Tibial artery (tissue), 4 donors: ENCODE results near the gene COPS6.

Experiments used
- DNase-seq, 2 donors: peaks; one replicate each; pipeline ENCODE4 v3.0.0-alpha.2; 2019
- H3K27ac ChIP-seq, 2 donors: fragments of 200-600 bp; sonication (generic) in 1 of 2; 1 replicate in 1 of 2; 2 replicates in 1 of 2; pipeline ENCODE4 v1.5.1; 2018 to 2019; ENCODE audit warnings: mild to moderate bottlenecking in 1 of 2
- H3K27me3 ChIP-seq, 2 donors: fragments of 200-600 bp; sonication (generic) in 1 of 2; one replicate each; pipeline versions ENCODE4 v1.5.1 to v1.6.0; 2016 to 2019
- H3K36me3 ChIP-seq, 3 donors: fragments of 200-600 bp; sonication (generic) in 2 of 3; one replicate each; pipeline ENCODE4 v1.5.1; 2016 to 2019; ENCODE audit warnings: mild to moderate bottlenecking in 2 of 3
- H3K4me1 ChIP-seq, 4 donors: fragments of 200-600 bp; sonication (generic) in 2 of 4; 1 replicate in 3 of 4; 2 replicates in 1 of 4; pipeline ENCODE4 v1.5.1; 2016 to 2019
- H3K4me3 ChIP-seq, 2 donors: fragments of 200-600 bp; sonication (generic) in 1 of 2; 1 replicate in 1 of 2; 2 replicates in 1 of 2; pipeline ENCODE4 v1.5.1; 2018 to 2019; ENCODE audit warnings: mild to moderate bottlenecking in 2 of 2
- H3K9me3 ChIP-seq, 3 donors: fragments of 200-600 bp; sonication (generic) in 1 of 3; one replicate each; pipeline ENCODE4 v1.5.1; 2016 to 2019
- CTCF ChIP-seq, 2 experiments: fragments of 200-600 bp in 1 of 2; fragments of 450-650 bp in 1 of 2; IDR thresholded peaks; one replicate each; pipeline ENCODE4 v1.5.1; 2017 to 2019; ENCODE audit warnings: antibody characterized with exemption in 2 of 2, mild to moderate bottlenecking in 1 of 2, moderate library complexity in 1 of 2
- intact Hi-C: fragments of 100-400 bp; cut with DNase I; formaldehyde crosslinking; loops from one replicate; pipeline ENCODE4 v1.15.0; 2023; ENCODE audit warnings: low total_unique reads

COPS6 gene

DNA sequence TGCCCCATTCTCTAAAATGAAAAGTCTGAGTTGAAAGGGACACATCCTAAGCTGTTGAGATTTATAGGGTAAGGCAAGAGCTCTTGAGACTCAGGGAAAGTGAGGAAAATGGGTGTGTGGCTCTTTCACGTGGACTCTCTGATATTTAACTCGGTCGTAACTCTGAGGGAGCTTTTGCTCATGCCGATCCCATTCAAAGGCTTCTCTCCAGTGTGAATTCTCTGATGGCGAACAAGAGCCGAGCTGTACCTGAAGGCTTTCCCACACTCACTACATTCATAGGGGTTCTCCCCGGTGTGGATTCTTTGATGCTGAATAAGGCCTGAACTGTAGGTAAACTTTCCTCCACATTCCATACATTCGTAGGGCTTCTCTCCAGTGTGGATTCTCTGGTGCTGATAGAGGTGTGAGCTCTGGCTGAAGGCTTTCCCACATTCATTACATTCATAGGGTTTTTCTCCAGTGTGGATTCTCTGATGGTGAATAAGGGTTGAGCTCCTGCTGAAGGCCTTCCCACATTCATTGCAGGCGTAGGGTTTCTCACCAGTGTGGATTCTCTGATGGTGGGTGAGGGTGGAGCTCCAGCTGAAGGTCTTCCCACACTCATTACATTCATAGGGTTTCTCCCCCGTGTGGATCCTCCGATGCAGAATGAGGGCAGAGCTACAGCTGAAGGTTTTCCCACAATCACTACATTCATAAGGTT is 17.6 kb upstream of the COPS6 start:
- no peak for DNase-seq
- TF ChIP-seq CTCF (IDR thresholded peaks at IDR 0.05) = no peak
- Histone ChIP-seq H3K4me3 (no peak overlapping the region), H3K36me3 (peaks cover 76 to 99% (median 76%) of the 10 kb centered on the region in 3 donors), H3K27me3 (no peaks in the 10 kb centered on the region), H3K9me3 (peaks cover 0 to 21% (median 21%) of the 10 kb centered on the region in 3 donors), H3K27ac (no peak overlapping the region), H3K4me1 (no peaks in the 10 kb centered on the region)
- intact Hi-C loops = no loop called here

DNA sequence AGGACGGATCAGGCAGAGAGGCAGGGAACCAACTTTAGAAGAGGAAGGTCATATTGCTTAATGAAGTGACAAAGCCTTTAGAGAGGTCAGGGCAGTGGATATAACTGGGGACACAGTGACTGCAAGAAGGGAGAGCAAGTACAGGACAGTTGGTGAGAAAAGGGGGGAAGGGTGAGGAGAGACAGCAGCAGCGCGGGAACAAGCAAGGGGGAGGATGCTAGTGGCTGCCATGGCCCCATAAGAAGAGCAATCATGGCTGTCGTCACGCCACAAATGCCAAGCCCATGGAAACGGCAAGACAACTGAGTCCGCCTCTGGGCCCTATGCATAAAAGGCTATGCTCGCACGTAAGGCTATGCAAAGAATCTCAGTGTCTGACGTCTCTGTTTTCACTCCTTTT is 16.3 kb upstream of the COPS6 start:
- no peak for DNase-seq
- no peak for TF ChIP-seq CTCF (IDR thresholded peaks at IDR 0.05)
- H3K27me3 ChIP-seq = no peaks in the 10 kb centered on the region
- no peak overlapping the region for H3K27ac ChIP-seq
- intact Hi-C loops = no loop called here
- H3K4me1 ChIP-seq = no peaks in the 10 kb centered on the region
- no peak overlapping the region for H3K4me3 ChIP-seq
- H3K9me3 ChIP-seq = peaks cover 0 to 21% (median 21%) of the 10 kb centered on the region in 3 donors
- peaks cover 83 to 99% (median 88%) of the 10 kb centered on the region in 3 donors for H3K36me3 ChIP-seq

DNA sequence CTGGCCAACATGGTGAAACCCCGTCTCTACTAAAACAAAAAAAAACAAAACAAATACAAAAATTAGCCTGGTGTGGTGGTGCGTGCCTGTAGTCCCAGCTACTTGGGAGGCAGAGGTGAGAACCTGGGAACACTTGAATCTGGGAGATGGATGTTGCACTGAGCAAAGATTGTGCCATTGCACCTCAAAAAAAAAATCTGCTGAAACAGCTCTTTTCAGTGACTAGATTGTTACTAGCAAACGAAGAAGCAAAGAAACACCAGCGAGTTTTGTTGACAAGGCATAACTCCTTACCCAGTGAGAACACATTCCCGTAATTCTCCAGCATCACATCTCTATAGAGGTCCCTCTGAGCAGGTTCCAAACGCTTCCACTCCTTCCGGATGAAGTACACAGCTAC is 13.9 kb upstream of the COPS6 start:
- H3K36me3 ChIP-seq = peaks cover 75 to 96% (median 84%) of the 10 kb centered on the region in 3 donors
- no peak overlapping the region for H3K27ac ChIP-seq
- no peaks in the 10 kb centered on the region for H3K27me3 ChIP-seq
- no peak for DNase-seq
- intact Hi-C loops = no loop called here
- peaks cover 0 to 21% (median 21%) of the 10 kb centered on the region in 3 donors for H3K9me3 ChIP-seq
- H3K4me1 ChIP-seq = peaks cover 0 to 15% (median 9%) of the 10 kb centered on the region in 4 donors
- TF ChIP-seq CTCF (IDR thresholded peaks at IDR 0.05) = no peak
- no peak overlapping the region for H3K4me3 ChIP-seq

DNA sequence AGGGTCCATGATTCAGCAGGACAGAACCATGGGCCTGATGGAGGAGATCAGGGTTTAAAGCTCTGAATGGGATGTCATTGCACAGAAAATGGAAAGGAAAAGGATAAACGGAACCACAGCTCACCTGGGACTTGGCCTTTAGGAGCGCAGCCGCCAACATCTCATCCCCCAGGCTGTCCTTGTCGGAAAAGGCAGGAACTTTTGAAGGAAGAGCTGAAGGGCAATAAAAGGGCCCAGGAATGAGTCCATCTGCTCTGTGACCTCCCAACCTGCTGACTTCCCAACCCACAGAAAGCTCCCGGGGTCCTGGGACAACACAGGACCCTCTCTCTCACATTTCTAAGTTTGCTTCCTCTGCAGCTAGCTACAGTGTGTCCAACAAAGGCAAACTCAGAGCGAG is 13.4 kb upstream of the COPS6 start:
- Histone ChIP-seq H3K9me3 (peaks cover 0 to 19% (median 16%) of the 10 kb centered on the region in 3 donors), H3K27me3 (no peaks in the 10 kb centered on the region), H3K36me3 (peaks cover 69 to 90% (median 78%) of the 10 kb centered on the region in 3 donors), H3K4me1 (peaks cover 2 to 21% (median 15%) of the 10 kb centered on the region in 4 donors), H3K4me3 (no peak overlapping the region), H3K27ac (no peak overlapping the region)
- DNase-seq = no peak
- no peak for TF ChIP-seq CTCF (IDR thresholded peaks at IDR 0.05)
- intact Hi-C loops = no loop called here

- no peak for TF ChIP-seq CTCF (IDR thresholded peaks at IDR 0.05)
- no peaks in the 10 kb centered on the region for H3K27me3 ChIP-seq
- intact Hi-C loops = no loop called here
- H3K4me3 ChIP-seq = no peak overlapping the region
- no peak overlapping the region for H3K27ac ChIP-seq
- DNase-seq = no peak
- peaks cover 5 to 33% (median 21%) of the 10 kb centered on the region in 4 donors for H3K4me1 ChIP-seq
- H3K36me3 ChIP-seq = peaks cover 52 to 72% (median 60%) of the 10 kb centered on the region in 3 donors
- peaks cover 0 to under 1% (median 0%) of the 10 kb centered on the region in 3 donors for H3K9me3 ChIP-seq
These were observed 11.6 kb upstream of the COPS6 start for GRCh38 chr7:100077205-100077604.
